HL-60 (cell line): ENCODE results near the gene UBIAD1.
"Not testable (repeated sequence)": the region's sequence is repeated elsewhere in the genome, so short reads cannot be mapped to it uniquely, and the experiment has no call there.

Experiments used
- DNase-seq, 2 experiments: peaks; one replicate each; pipeline ENCODE4 v3.0.0-alpha.2; 2010 to 2020; ENCODE audit warnings: low read depth in 1 of 2, low spot score in 1 of 2
- H3K27ac ChIP-seq: fragments of 250-450 bp; sonication (Bioruptor Pico); replicated peaks from 2 replicates; pipeline ENCODE4 v1.5.1; 2020; ENCODE audit warnings: mild to moderate bottlenecking, moderate library complexity
- H3K27me3 ChIP-seq: fragments of 250-450 bp; sonication (Bioruptor Pico); 2 replicates; pipeline ENCODE4 v1.5.1; 2021; ENCODE audit warnings: mild to moderate bottlenecking, moderate library complexity; ENCODE audit not compliant: insufficient read depth, poor library complexity, severe bottlenecking
- H3K4me3 ChIP-seq: replicated peaks from 2 replicates; pipeline ENCODE4 v1.5.1; 2011; ENCODE audit warnings: mild to moderate bottlenecking, control low read depth, low read length; ENCODE audit not compliant: insufficient read depth
- GABPA ChIP-seq: IDR thresholded peaks from 2 replicates; pipeline ENCODE4 v1.6.1; 2012; ENCODE audit warnings: low read depth
- POLR2AphosphoS5 ChIP-seq: IDR thresholded peaks from 2 replicates; pipeline ENCODE4 v1.6.1; 2012; ENCODE audit warnings: low read depth
- SPI1 ChIP-seq: IDR thresholded peaks from 2 replicates; pipeline ENCODE4 v1.6.1; 2012; ENCODE audit warnings: low read depth, mild to moderate bottlenecking, borderline replicate concordance
- TF ChIP-seq, protein P1 (sequence below): IDR thresholded peaks from one replicate; pipeline ENCODE4 v1.5.1; 2011; ENCODE audit warnings: low read length, control low read depth, inconsistent platforms; ENCODE audit not compliant: insufficient read depth
- TF ChIP-seq, protein P2 (sequence below): IDR thresholded peaks from 2 replicates; pipeline ENCODE4 v1.6.1; 2012; ENCODE audit warnings: low read depth; ENCODE audit not compliant: insufficient replicate concordance

UBIAD1 gene

DNA sequence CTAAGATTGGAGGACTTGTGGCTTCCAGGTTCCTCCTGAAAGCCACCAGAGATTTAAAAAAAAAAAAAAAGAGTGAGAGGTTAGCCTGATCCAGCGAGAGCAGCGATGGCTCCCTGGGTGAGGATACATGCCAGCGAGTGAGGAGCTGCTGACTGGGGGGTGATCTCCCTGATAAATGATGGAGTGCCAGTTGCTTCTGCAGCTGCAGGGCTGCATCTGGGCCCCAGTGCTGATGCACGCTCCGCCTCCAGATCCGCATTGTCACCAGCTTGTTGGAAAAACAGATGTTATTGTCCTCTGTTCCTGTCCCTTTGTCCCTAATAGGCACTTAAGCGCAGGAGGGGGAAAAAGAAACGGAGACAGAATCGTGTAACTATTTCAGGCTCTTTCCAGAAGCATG is 28.6 kb downstream of the UBIAD1 start:
- TF ChIP-seq, protein P1, sequence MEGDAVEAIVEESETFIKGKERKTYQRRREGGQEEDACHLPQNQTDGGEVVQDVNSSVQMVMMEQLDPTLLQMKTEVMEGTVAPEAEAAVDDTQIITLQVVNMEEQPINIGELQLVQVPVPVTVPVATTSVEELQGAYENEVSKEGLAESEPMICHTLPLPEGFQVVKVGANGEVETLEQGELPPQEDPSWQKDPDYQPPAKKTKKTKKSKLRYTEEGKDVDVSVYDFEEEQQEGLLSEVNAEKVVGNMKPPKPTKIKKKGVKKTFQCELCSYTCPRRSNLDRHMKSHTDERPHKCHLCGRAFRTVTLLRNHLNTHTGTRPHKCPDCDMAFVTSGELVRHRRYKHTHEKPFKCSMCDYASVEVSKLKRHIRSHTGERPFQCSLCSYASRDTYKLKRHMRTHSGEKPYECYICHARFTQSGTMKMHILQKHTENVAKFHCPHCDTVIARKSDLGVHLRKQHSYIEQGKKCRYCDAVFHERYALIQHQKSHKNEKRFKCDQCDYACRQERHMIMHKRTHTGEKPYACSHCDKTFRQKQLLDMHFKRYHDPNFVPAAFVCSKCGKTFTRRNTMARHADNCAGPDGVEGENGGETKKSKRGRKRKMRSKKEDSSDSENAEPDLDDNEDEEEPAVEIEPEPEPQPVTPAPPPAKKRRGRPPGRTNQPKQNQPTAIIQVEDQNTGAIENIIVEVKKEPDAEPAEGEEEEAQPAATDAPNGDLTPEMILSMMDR = no peak
- TF ChIP-seq POLR2AphosphoS5 (no peak), GABPA (no peak)
- TF ChIP-seq, protein P2, sequence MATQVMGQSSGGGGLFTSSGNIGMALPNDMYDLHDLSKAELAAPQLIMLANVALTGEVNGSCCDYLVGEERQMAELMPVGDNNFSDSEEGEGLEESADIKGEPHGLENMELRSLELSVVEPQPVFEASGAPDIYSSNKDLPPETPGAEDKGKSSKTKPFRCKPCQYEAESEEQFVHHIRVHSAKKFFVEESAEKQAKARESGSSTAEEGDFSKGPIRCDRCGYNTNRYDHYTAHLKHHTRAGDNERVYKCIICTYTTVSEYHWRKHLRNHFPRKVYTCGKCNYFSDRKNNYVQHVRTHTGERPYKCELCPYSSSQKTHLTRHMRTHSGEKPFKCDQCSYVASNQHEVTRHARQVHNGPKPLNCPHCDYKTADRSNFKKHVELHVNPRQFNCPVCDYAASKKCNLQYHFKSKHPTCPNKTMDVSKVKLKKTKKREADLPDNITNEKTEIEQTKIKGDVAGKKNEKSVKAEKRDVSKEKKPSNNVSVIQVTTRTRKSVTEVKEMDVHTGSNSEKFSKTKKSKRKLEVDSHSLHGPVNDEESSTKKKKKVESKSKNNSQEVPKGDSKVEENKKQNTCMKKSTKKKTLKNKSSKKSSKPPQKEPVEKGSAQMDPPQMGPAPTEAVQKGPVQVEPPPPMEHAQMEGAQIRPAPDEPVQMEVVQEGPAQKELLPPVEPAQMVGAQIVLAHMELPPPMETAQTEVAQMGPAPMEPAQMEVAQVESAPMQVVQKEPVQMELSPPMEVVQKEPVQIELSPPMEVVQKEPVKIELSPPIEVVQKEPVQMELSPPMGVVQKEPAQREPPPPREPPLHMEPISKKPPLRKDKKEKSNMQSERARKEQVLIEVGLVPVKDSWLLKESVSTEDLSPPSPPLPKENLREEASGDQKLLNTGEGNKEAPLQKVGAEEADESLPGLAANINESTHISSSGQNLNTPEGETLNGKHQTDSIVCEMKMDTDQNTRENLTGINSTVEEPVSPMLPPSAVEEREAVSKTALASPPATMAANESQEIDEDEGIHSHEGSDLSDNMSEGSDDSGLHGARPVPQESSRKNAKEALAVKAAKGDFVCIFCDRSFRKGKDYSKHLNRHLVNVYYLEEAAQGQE = no peak
- Histone ChIP-seq H3K27ac (no peak overlapping the region), H3K4me3 (no peak overlapping the region), H3K27me3 (no peaks in the 10 kb centered on the region)
- DNase-seq = no peak

DNA sequence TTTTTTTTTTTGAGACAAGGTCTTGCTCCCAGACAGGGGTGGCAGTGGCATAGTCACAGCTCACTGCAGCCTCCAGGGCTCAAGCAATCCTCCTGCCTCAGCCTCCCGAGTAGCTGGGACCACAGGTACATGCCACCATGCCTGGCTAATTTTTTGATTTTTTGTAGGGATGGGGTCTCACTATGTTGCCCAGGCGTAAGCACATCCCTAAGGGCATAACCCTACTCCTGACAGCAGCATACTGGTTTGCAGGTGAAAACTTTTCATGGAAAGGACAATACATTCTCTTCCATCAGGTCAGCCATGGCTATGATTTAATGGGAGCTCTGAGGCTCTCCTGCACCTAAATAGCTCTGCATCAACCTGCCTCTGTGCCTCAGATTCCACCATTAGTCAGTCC is 29.4 kb downstream of the UBIAD1 start:
- Histone ChIP-seq H3K27ac (no peak overlapping the region), H3K27me3 (no peaks in the 10 kb centered on the region), H3K4me3 (no peak overlapping the region)
- DNase-seq = no peak
- TF ChIP-seq SPI1 (no peak), POLR2AphosphoS5 (no peak), GABPA (no peak)
- TF ChIP-seq, protein P1 = no peak
- TF ChIP-seq, protein P2 = no peak

DNA sequence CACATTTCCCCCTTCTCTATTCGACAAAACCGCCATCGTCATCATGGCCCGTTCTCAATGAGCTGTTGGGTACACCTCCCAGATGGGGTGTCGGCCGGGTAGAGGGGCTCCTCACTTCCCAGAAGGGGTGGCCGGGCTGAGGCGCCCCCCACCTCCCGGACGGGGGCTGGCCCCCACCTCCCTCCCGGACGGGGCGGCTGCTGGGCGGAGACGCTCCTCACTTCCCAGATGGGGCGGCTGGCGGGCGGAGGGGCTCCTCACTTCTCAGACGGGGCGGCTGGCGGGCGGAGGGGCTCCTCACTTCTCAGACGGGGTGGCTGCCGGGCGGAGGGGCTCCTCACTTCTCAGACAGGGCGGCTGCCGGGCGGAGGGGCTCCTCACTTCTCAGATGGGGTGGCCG is 32.5 kb downstream of the UBIAD1 start:
- H3K27ac ChIP-seq, DNase-seq, H3K27me3 ChIP-seq, H3K4me3 ChIP-seq: not testable (repeated sequence)

DNA sequence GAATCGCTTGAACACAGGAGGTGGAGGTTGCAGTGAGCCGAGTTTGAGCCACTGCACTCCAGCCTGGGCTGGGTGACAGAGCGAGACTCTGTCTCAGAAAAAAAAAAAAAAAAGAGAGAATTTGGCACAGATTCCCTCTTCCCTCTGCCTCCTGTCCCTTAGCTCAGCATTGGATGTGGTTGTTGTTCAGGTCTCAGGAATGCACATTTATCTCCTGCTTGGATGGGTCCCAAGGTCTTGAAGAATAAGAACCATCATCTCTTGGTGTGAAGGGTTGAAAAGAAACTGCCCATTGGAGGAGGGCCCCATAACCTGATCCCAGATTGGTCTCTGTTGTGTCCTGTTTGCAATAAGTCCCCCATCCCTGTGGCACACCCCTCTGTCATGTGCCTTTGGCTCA is 34.9 kb downstream of the UBIAD1 start:
- Histone ChIP-seq H3K27me3 (peaks cover 7% of the 10 kb centered on the region), H3K27ac (no peak overlapping the region), H3K4me3 (no peak overlapping the region)
- DNase-seq = no peak
- TF ChIP-seq, protein P2 = no peak
- no peak for TF ChIP-seq POLR2AphosphoS5
- no peak for TF ChIP-seq SPI1
- TF ChIP-seq, protein P1 = no peak
- no peak for TF ChIP-seq GABPA
